Aorta (tissue), 5 donors: ENCODE measurements around the gene AGBL4. TPM values are rescaled to one million over a fixed set of nuclear protein-coding genes. Genes with fewer than 3 reads are reported as not detected.

Experiments
- ATAC-seq: fragments of 200-7000 bp; cut with Tn5 transposase; one replicate; pipeline ENCODE4 v1.9.1; 2022; ENCODE audit warnings: moderate library complexity; ENCODE audit not compliant: low FRiP score
- DNase-seq, 2 donors: peaks; one replicate each; pipeline ENCODE4 v3.0.0-alpha.2; 2020
- H3K27ac ChIP-seq, 2 donors: one replicate each; pipeline ENCODE4 v1.5.1; 2013; ENCODE audit warnings: low read length in 2 of 2, mild to moderate bottlenecking in 2 of 2, moderate library complexity in 2 of 2, control low read depth in 1 of 2, inconsistent platforms in 1 of 2, low read depth in 1 of 2
- H3K27me3 ChIP-seq, 2 donors: one replicate each; pipeline ENCODE4 v1.6.1; 2013; ENCODE audit warnings: control low read depth in 1 of 2, low read length in 1 of 2, mild to moderate bottlenecking in 1 of 2, moderate library complexity in 1 of 2; ENCODE audit not compliant: insufficient read depth in 2 of 2, control insufficient read depth in 1 of 2
- H3K36me3 ChIP-seq, 2 donors: one replicate each; pipeline ENCODE4 v1.6.1; 2013; ENCODE audit warnings: control low read depth in 1 of 2, low read length in 1 of 2, mild to moderate bottlenecking in 1 of 2; ENCODE audit not compliant: insufficient read depth in 2 of 2, control insufficient read depth in 1 of 2
- H3K4me1 ChIP-seq, 2 donors: one replicate each; pipeline ENCODE4 v1.6.1; 2013; ENCODE audit warnings: low read length in 2 of 2, control low read depth in 1 of 2, mild to moderate bottlenecking in 1 of 2, moderate library complexity in 1 of 2; ENCODE audit not compliant: insufficient read depth in 2 of 2, control insufficient read depth in 1 of 2
- H3K4me3 ChIP-seq, 2 donors: one replicate each; pipeline ENCODE4 v1.5.1; 2013; ENCODE audit warnings: low read length in 2 of 2, control low read depth in 1 of 2, mild to moderate bottlenecking in 1 of 2
- H3K9me3 ChIP-seq: one replicate; pipeline ENCODE4 v1.6.1; 2013; ENCODE audit warnings: mild to moderate bottlenecking, low read length; ENCODE audit not compliant: control insufficient read depth
- WGBS, 2 donors: extraction: QIAGEN DNeasy Blood & Tissue Kit; methylation state at CpG; one replicate each; pipeline ENCODE4 v1.1.7; 2013; 5-methylcytosine and 5-hydroxymethylcytosine counted together
- intact Hi-C, 2 donors: fragments of 100-400 bp; cut with DNase I; formaldehyde crosslinking; loops; one replicate each; pipeline versions ENCODE4 v1.14.2 to v1.15.0; 2022
- long read RNA-seq, 2 donors: library from polyadenylated mRNA; unstranded; transcript quantifications; one replicate each; pipeline ENCODE4 v2.0.0, GENCODE V29; 2020 to 2021
- polyA plus RNA-seq, 2 donors: library from polyadenylated mRNA; stranded (reverse); fragments of 200-250 nt; gene quantifications; one replicate each; pipeline ENCODE4 v1.2.3, GENCODE V29; 2013
- total RNA-seq, 2 donors: library from RNA; stranded (reverse); fragmentation: NEBNext Ultra II Directional; extraction: Animal tissue kit (Norgen Biotek cat#: 25700); gene quantifications; one replicate each; pipeline ENCODE4 v1.2.1, GENCODE V29; 2021
- donor health status: healthy with polysubstance abuse.
- donor health status: Bipolar disorder and iron deficiency.
- donor health status: DM: no; HTN: no; CAD: no.
- donor health status: DM: no; HTN: no; CAD: no.
- donor health status: DM: yes; HTN: yes; CAD: no.

Gene AGBL4
- total RNA-seq, result under 1 TPM in 1 of 2 donors, not detected in 1; 0.18 TPM
- polyA plus RNA-seq, result not detected
- long read RNA-seq, donor 1, result 0 reads
- long read RNA-seq, donor 2, result 0 reads

GRCh38 chr1:50023292-50024159 is at the start of gene AGBL4:
Gene AGBL4, minus strand, starts transcription at chr1:50023954.
- ATAC-seq, result peak; percentile 86
- WGBS, 2 donors, result 5 to 6% methylated on average over 55 to 56 of the region's 56 CpGs

GRCh38 chr1:50066806-50067205 is 43.1 kb upstream of the AGBL4 start:
- WGBS, 2 donors, result 9 to 13% methylated on average over 1 of the region's 1 CpG
- no peak overlapping the region for H3K4me3 ChIP-seq
- no peaks in the 10 kb centered on the region for H3K36me3 ChIP-seq
- peaks cover 0 to 2% of the 10 kb centered on the region in 2 donors for H3K27me3 ChIP-seq
- intact Hi-C loops, result no loop called here
- no peaks in the 10 kb centered on the region for H3K4me1 ChIP-seq
- no peaks in the 10 kb centered on the region for H3K9me3 ChIP-seq
- no peak for DNase-seq
- no peak overlapping the region for H3K27ac ChIP-seq
- no peak for ATAC-seq

More at GRCh38 chr1:50023292-50024159, at the start of gene AGBL4:
- Histone ChIP-seq H3K9me3 (no peaks in the 10 kb centered on the region), H3K36me3 (no peaks in the 10 kb centered on the region), H3K4me3 (peak within 1 kb of the TSS in 1 of 2 donors; percentile 24), H3K4me1 (no peaks in the 10 kb centered on the region), H3K27ac (no peak within 1 kb of the TSS), H3K27me3 (no peaks in the 10 kb centered on the region)
- intact Hi-C loops, result no loop called here
- peak; percentile 64 to 79 for DNase-seq

DNA sequence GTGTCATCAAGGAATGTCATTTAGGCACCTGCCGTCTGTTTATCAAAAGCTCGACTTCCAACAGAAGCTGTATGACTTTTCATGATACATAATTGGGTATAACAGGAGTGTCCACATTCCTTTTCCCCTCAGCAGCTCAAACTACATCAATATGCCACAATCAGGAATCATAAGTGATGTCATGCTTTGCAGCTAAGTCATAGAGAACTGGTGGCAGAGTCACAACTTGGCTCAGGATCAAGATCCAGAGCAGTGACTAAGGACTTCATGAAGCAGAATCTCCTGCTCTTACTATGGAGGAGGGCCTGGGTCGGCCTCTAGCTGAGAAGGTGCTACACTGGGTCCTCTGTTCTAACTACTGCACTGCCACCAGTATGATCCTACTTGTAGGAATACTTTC is 36.5 kb upstream of the AGBL4 start:
- no peak for ATAC-seq
- no peak for DNase-seq

DNA sequence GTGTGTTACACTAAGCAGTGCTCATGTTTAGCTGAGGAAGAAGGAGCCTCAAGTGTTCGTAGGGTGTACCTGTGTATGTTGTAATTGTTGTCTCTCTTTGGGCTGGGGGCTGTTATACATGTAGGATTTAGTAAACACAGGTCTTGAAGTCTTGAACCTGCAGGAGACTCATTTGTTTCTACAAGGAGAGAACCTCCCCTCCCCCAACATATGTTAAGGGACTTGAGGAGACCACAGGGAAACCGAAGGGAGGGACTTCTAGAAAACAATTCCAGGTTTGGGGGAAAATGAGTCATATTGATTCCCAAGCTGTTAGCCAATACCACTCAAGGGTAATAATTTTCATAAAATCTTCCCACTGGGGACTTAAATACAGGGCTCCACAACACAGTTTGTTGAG is 25.0 kb upstream of the AGBL4 start:
- no peak for ATAC-seq
- 33 to 43% methylated on average over 2 of the region's 2 CpGs for WGBS, 2 donors
- intact Hi-C loops, result no loop called here

More for the DNA sequence above, 36.5 kb upstream of the AGBL4 start:
- Histone ChIP-seq H3K27ac (no peak overlapping the region), H3K4me3 (no peak overlapping the region), H3K36me3 (no peaks in the 10 kb centered on the region), H3K27me3 (no peaks in the 10 kb centered on the region), H3K4me1 (no peaks in the 10 kb centered on the region), H3K9me3 (no peaks in the 10 kb centered on the region)
- 74 to 75% methylated on average over 3 of the region's 3 CpGs for WGBS, 2 donors
- intact Hi-C loops, result no loop called here

DNA sequence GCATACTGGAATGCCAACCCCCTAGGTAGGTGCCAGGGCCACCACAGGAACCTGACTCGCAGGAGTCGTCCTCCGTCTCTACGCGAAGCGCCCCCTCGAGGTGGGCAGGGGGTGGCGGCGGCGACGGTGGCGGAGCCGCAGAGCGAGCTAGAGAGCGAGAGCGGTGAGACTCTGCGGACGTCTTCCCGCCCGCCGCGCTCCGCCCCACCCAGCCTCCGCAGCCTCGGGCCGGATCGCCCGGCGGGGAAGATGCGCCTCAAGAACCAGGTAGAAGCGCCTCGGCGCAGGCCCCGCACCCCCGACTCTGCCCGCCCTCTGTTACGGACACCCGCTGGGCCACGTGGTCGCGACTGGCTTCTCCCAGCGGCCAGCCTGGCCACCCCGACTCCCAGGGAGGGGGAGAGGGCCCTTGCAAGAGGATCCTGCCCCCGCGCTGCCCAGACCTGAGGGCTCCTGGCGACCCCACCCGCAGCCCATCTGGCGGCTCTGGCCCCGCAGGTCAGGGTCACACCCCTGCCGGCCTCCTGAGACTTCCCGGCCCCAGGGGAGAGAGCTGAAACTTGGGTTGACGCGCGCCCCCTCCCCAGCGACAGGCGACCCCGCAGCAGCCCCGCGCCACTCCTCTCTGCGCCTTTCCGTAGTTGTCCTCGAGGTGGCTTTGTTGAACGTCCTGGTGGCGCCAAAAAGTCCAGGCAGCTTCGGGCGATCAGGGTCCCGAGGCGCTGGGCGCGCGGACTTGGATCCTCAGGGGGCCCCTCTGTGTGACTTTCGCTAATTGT is 24.4 kb upstream of the AGBL4 start:
- H3K9me3 ChIP-seq, result peaks cover 1% of the 10 kb centered on the region
- no peaks in the 10 kb centered on the region for H3K27me3 ChIP-seq
- intact Hi-C loops, result no loop called here
- no peak overlapping the region for H3K27ac ChIP-seq
- H3K36me3 ChIP-seq, result no peaks in the 10 kb centered on the region
- ATAC-seq, result peak; percentile 50
- WGBS, 2 donors, result 1 to 2% methylated on average over 69 to 72 of the region's 72 CpGs
- no peaks in the 10 kb centered on the region for H3K4me1 ChIP-seq
- H3K4me3 ChIP-seq, result no peak overlapping the region
- DNase-seq, result peak in 1 of 2 donors; percentile 47

More for the DNA sequence above, 25.0 kb upstream of the AGBL4 start:
- DNase-seq, result no peak
- Histone ChIP-seq H3K27me3 (no peaks in the 10 kb centered on the region), H3K4me1 (no peaks in the 10 kb centered on the region), H3K36me3 (no peaks in the 10 kb centered on the region), H3K4me3 (no peak overlapping the region), H3K27ac (no peak overlapping the region), H3K9me3 (peaks cover 1% of the 10 kb centered on the region)

- ATAC-seq (no peak), DNase-seq (no peak)
- H3K27ac ChIP-seq, result no peak overlapping the region
- H3K9me3 ChIP-seq, result no peaks in the 10 kb centered on the region
- no peaks in the 10 kb centered on the region for H3K36me3 ChIP-seq
- H3K4me3 ChIP-seq, result no peak overlapping the region
- no peaks in the 10 kb centered on the region for H3K4me1 ChIP-seq
- 51% methylated on average over 5 of the region's 5 CpGs for WGBS, 2 donors
- H3K27me3 ChIP-seq, result no peaks in the 10 kb centered on the region
- intact Hi-C loops, result no loop called here
These were observed 14.6 kb upstream of the AGBL4 start for GRCh38 chr1:50038237-50038809.

GRCh38 chr1:50027794-50028193 is 4.0 kb upstream of the AGBL4 start:
- Histone ChIP-seq H3K4me3 (no peak overlapping the region), H3K4me1 (no peaks in the 10 kb centered on the region), H3K27ac (no peak overlapping the region), H3K9me3 (no peaks in the 10 kb centered on the region), H3K27me3 (no peaks in the 10 kb centered on the region), H3K36me3 (no peaks in the 10 kb centered on the region)
- intact Hi-C loops, result no loop called here
- ATAC-seq (no peak), DNase-seq (no peak)
- WGBS, 2 donors, result 53 to 87% methylated on average over 1 of the region's 1 CpG

- H3K4me1 ChIP-seq, result no peaks in the 10 kb centered on the region
- intact Hi-C loops, result no loop called here
- H3K36me3 ChIP-seq, result no peaks in the 10 kb centered on the region
- DNase-seq, result no peak
- no peak for ATAC-seq
- no peaks in the 10 kb centered on the region for H3K9me3 ChIP-seq
- H3K4me3 ChIP-seq, result no peak overlapping the region
- H3K27ac ChIP-seq, result no peak overlapping the region
- 14 to 17% methylated on average over 1 of the region's 1 CpG for WGBS, 2 donors
- H3K27me3 ChIP-seq, result no peaks in the 10 kb centered on the region
These were observed 28.0 kb downstream of the AGBL4 start for GRCh38 chr1:49995734-49996133.
